NCI-H345 treated with DMSO at 0.1 percent for 48 hours (cell line): ENCODE results near the gene CLCN6.

Experiments used
- DNase-seq: peaks from one replicate; lab custom pipeline; 2025; ENCODE audit not compliant: unreplicated experiment; lab: John Stamatoyannopoulos, UW

Gene CLCN6

GRCh38 chr1:11823366-11824137, 17.6 kb downstream of the CLCN6 start:
- DNase-seq, result no peak

GRCh38 chr1:11825131-11825530, 19.1 kb downstream of the CLCN6 start:
- DNase-seq, result no peak

GRCh38 chr1:11826946-11827345, 21.0 kb downstream of the CLCN6 start:
- DNase-seq, result no peak

- no peak for DNase-seq
These were observed 22.5 kb downstream of the CLCN6 start for GRCh38 chr1:11828511-11828910.

- DNase-seq, result peak; percentile 10
These were observed 26.1 kb downstream of the CLCN6 start for GRCh38 chr1:11831945-11832725.

- DNase-seq, result no peak
These were observed 27.5 kb downstream of the CLCN6 start for GRCh38 chr1:11833497-11833896.

- DNase-seq, result no peak
These were observed 27.9 kb downstream of the CLCN6 start for GRCh38 chr1:11833900-11834299.

GRCh38 chr1:11835441-11836225, 29.6 kb downstream of the CLCN6 start:
- no peak for DNase-seq

GRCh38 chr1:11836955-11837766, 31.2 kb downstream of the CLCN6 start:
- DNase-seq, result no peak

GRCh38 chr1:11837767-11838348, 31.9 kb downstream of the CLCN6 start:
- no peak for DNase-seq

GRCh38 chr1:11838349-11839272, 32.6 kb downstream of the CLCN6 start:
- DNase-seq, result peak; percentile 22

GRCh38 chr1:11839727-11840705, 34.0 kb downstream of the CLCN6 start:
- no peak for DNase-seq

GRCh38 chr1:11841245-11842153, 35.5 kb downstream of the CLCN6 start:
- DNase-seq, result no peak

GRCh38 chr1:11842154-11843041, 36.4 kb downstream of the CLCN6 start:
- peak; percentile 27 for DNase-seq

- DNase-seq, result no peak
These were observed 39.8 kb downstream of the CLCN6 start for GRCh38 chr1:11845641-11846335.
